ENCODE data around the gene MEX3C.

The MEX3C gene

GRCh38 chr18:51196811-51197660 lies 445 bp downstream of the MEX3C start:
- CTCF ChIA-PET, result interaction anchor here (1.1 to 4.9 kb wide), 10 partner anchors 9 to 377 kb away, joined by 3 to 34 read pairs (median 4); no protein-coding TSS in a partner anchor

GRCh38 chr18:51196118-51196810 lies 1.2 kb downstream of the MEX3C start:
- DNase-seq (ENCODE audit: extremely low spot score), result peak; percentile 35
- CTCF ChIA-PET, result interaction anchor here (1.1 to 4.9 kb wide), 10 partner anchors 9 to 86 kb away, joined by 3 to 34 read pairs (median 5); no protein-coding TSS in a partner anchor
- TF ChIP-seq CTCF (IDR thresholded peaks at IDR 0.05; ENCODE audit: control extremely low read depth, extremely low read depth, low read depth, missing control alignments), result no peak
- POLR2A ChIA-PET, result interaction anchor here (0.6 to 2.2 kb wide), 2 partner anchors 9 to 79 kb away, joined by 3 to 16 read pairs; no protein-coding TSS in a partner anchor

More at GRCh38 chr18:51196811-51197660, 445 bp downstream of the MEX3C start:
- DNase-seq (ENCODE audit: extremely low spot score), result peak; percentile 31
- POLR2A ChIA-PET, result interaction anchor here (0.6 to 2.2 kb wide), 3 partner anchors 10 to 79 kb away, joined by 3 to 16 read pairs (median 4); no protein-coding TSS in a partner anchor
- no peak for TF ChIP-seq CTCF (IDR thresholded peaks at IDR 0.05; ENCODE audit: control extremely low read depth, extremely low read depth, low read depth, missing control alignments)

GRCh38 chr18:51195451-51196117 lies 1.9 kb downstream of the MEX3C start:
- no peak for DNase-seq (ENCODE audit: extremely low spot score)
- ChIA-PET POLR2A (interaction anchor here (1.0 to 2.2 kb wide), 2 partner anchors 9 kb away, joined by 3 to 16 read pairs; no protein-coding TSS in a partner anchor), CTCF (interaction anchor here (1.1 to 4.9 kb wide), 8 partner anchors 13 to 85 kb away, joined by 4 to 34 read pairs (median 5); no protein-coding TSS in a partner anchor)
- no peak for TF ChIP-seq CTCF (IDR thresholded peaks at IDR 0.05; ENCODE audit: control extremely low read depth, extremely low read depth, low read depth, missing control alignments)

- POLR2A ChIA-PET, result interaction anchor here (1.0 kb wide), 1 partner anchor 8 kb away, joined by 3 read pairs; no protein-coding TSS in a partner anchor
- TF ChIP-seq CTCF (IDR thresholded peaks at IDR 0.05; ENCODE audit: control extremely low read depth, extremely low read depth, low read depth, missing control alignments), result no peak
- CTCF ChIA-PET, result interaction anchor here (1.4 to 4.9 kb wide), 3 partner anchors 12 to 28 kb away, joined by 5 to 34 read pairs (median 7); no protein-coding TSS in a partner anchor
- DNase-seq (ENCODE audit: extremely low spot score), result no peak
Observed at GRCh38 chr18:51195086-51195450, 2.4 kb downstream of the MEX3C start.

GRCh38 chr18:51194604-51195003 lies 2.9 kb downstream of the MEX3C start:
- CTCF ChIA-PET, result interaction anchor here (1.4 to 4.9 kb wide), 3 partner anchors 12 to 28 kb away, joined by 5 to 34 read pairs (median 7); no protein-coding TSS in a partner anchor
- DNase-seq (ENCODE audit: extremely low spot score), result no peak
- TF ChIP-seq CTCF (IDR thresholded peaks at IDR 0.05; ENCODE audit: control extremely low read depth, extremely low read depth, low read depth, missing control alignments), result no peak
- POLR2A ChIA-PET, result no interaction called here
